ENCODE results near the gene CEP112.

- TF ChIP-seq CTCF (IDR thresholded peaks at IDR 0.05), result no peak
- no peak for TF ChIP-seq POLR2AphosphoS5 (IDR thresholded peaks at IDR 0.05)
- no peak for TF ChIP-seq POLR2A (IDR thresholded peaks at IDR 0.05)
Measured at GRCh38 chr17:65790241-65790640, 401.7 kb downstream of the CEP112 start.
